Measurements from ENCODE around the gene RNH1.

Gene RNH1

DNA sequence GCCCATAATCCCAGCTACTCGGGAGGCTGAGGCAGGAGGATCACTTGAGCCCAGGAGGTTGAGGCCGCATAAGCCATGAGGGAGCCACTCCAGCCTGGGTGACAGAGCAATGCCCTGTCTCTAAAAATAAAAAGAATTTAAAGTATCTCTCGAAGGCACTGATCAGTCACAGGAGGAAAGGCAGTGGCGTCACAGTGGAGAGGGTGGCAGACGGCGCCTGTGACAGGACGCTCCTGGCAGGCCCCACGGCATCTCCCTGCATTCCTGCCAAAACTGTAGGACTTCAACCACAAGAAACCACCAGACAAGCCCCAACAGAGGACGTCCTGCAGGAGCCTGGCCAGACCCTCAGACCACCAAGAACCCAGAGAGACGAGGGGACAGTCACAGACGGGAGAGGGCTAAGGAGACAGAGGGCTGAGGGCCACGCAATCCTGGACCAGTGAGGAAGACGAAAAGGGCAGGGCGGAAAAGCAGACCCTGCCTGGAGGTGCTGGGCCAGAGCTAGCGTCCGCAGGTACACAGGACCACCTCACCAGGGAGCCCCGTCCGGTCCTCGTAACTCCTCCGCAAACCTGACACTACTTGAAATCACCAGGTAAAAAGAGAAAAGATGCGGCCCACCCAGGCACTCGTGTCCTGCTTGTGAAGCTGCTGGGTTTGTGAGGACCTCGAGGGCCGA is 5.9 kb downstream of the RNH1 start:
- H3K4me1 ChIP-seq (ENCODE audit: control insufficient read depth, insufficient read depth, low read length): peaks cover 29% of the 10 kb centered on the region
- peaks cover 53% of the 10 kb centered on the region for H3K36me3 ChIP-seq (ENCODE audit: control insufficient read depth, insufficient read depth, low read length, severe bottlenecking)
- H3K4me3 ChIP-seq (ENCODE audit: low read length): no peak overlapping the region
- no peak overlapping the region for H3K9ac ChIP-seq (ENCODE audit: low read length)
- H3K9me3 ChIP-seq (ENCODE audit: control insufficient read depth, low read length): no peaks in the 10 kb centered on the region
- DNase-seq (ENCODE audit: low read depth): no peak
- H3K27me3 ChIP-seq (replicated peaks; ENCODE audit: control insufficient read depth, insufficient read depth, low read length): no peaks in the 10 kb centered on the region

DNA sequence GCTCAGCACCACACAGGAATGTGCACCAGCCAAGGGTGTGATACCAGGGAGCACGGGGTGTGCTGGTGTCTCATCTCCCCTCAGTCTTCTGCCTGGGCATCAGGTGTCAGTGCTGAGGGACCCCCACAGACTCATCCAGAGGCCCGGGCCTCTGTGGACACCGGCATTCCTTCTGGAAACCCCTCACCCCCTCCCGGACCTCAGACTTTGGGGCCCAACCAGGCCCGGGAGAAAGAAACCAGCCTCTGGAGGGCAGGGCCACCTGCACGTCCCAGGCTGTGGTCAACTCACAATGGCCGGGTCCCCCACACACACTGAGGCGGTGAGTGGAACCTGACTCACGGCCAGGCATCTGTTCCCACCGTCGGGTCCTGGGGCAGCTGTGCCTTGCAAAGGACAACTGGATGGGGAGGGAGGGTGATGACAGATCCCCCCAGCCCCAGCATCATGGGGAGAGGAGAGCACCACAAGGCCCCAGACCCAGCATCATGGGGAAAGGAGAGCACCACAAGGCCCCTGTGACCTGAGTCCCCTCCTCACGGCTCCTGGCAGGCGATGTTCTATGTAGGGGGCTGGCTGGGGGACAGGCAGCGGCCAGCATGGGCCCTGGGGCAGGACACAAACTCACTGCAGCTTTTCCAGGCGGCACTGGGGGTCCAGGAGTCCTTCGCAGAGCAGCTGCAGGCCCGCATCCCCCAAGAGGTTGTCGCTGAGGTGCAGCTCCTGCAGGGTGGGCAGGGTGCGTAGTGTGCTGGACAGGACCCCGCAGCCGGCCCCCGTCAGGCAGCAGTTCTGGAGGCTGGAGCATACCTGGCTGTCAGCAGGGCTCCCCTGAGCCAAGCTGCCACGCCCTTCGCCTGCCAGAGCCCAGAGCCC is 7.6 kb downstream of the RNH1 start:
- Histone ChIP-seq H3K4me3 (ENCODE audit: low read length) (no peak overlapping the region), H3K9ac (ENCODE audit: low read length) (no peak overlapping the region), H3K9me3 (ENCODE audit: control insufficient read depth, low read length) (no peaks in the 10 kb centered on the region), H3K36me3 (ENCODE audit: control insufficient read depth, insufficient read depth, low read length, severe bottlenecking) (peaks cover 67% of the 10 kb centered on the region), H3K27me3 (replicated peaks; ENCODE audit: control insufficient read depth, insufficient read depth, low read length) (no peaks in the 10 kb centered on the region), H3K4me1 (ENCODE audit: control insufficient read depth, insufficient read depth, low read length) (peaks cover 17% of the 10 kb centered on the region)
- DNase-seq (ENCODE audit: low read depth): no peak

GRCh38 chr11:498297-499181 is 8.5 kb downstream of the RNH1 start:
- Histone ChIP-seq H3K4me3 (ENCODE audit: low read length) (no peak overlapping the region), H3K9ac (ENCODE audit: low read length) (no peak overlapping the region), H3K9me3 (ENCODE audit: control insufficient read depth, low read length) (no peaks in the 10 kb centered on the region), H3K36me3 (ENCODE audit: control insufficient read depth, insufficient read depth, low read length, severe bottlenecking) (peaks cover 74% of the 10 kb centered on the region), H3K27me3 (replicated peaks; ENCODE audit: control insufficient read depth, insufficient read depth, low read length) (no peaks in the 10 kb centered on the region), H3K4me1 (ENCODE audit: control insufficient read depth, insufficient read depth, low read length) (peaks cover 12% of the 10 kb centered on the region)
- DNase-seq (ENCODE audit: low read depth): no peak

DNA sequence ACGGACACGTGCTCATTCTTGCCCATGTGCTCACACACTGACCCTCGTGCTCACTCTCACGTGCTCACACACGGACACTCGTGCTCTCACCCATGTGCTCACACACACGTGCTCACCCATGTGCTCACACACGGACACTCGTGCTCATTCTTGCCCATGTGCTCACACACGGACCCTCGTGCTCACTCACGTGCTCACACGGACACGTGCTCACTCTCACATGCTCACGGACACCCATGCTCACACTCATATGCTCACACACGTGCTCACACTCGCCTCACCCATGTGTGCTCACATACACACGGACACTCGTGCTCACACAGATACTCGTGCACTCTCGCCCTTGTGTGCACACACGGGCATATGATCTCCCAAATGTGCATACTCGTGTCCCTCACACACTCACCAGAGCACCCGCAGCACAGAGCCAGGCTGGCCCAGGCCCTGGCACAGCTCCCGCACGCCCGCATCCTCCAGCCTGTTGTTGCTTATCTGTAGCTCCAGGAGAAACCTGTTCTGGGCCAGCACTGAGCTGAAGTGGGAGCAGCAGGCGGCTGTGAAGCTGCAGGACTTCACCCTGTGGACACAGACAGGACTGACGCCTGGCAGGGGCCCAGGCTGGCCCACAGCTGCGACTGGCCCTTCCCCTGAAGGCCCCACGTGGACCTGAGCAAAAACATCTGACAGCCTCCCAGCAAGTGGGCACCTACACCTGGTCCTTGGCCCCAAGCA is 9.3 kb downstream of the RNH1 start:
- DNase-seq (ENCODE audit: low read depth): no peak
- Histone ChIP-seq H3K9ac (ENCODE audit: low read length) (no peak overlapping the region), H3K4me3 (ENCODE audit: low read length) (no peak overlapping the region), H3K36me3 (ENCODE audit: control insufficient read depth, insufficient read depth, low read length, severe bottlenecking) (peaks cover 76% of the 10 kb centered on the region), H3K4me1 (ENCODE audit: control insufficient read depth, insufficient read depth, low read length) (peaks cover 7% of the 10 kb centered on the region), H3K27me3 (replicated peaks; ENCODE audit: control insufficient read depth, insufficient read depth, low read length) (no peaks in the 10 kb centered on the region), H3K9me3 (ENCODE audit: control insufficient read depth, low read length) (no peaks in the 10 kb centered on the region)

DNA sequence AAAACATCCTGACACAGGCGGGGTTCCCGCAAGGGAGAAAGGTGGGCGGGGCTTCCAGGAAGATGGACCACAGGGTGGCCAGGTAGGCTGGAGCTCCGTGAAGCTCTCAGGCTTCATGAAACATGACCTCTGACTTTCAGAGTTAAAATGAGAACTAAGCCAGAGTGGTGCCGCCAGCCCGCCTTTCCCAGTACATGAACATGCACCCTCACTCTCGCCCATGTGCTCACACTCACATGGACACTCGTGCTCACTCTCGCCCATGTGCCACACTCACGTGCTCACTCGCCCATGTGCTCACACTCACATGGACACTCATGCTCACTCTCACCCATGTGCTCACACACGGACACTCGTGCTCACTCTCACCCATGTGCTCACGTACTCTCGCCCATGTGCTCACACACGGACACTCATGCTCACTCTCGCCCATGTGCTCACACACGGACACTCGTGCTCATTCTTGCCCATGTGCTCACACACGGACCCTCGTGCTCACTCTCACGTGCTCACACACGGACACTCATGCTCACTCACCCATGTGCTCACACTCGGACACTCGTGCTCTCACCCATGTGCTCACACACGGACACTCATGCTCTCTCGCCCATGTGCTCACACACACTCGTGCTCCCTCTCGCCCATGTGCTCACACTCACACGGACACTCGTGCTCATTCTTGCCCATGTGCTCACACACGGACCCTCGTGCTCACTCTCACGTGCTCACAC is 10.0 kb downstream of the RNH1 start:
- no peaks in the 10 kb centered on the region for H3K27me3 ChIP-seq (replicated peaks; ENCODE audit: control insufficient read depth, insufficient read depth, low read length)
- H3K4me3 ChIP-seq (ENCODE audit: low read length): no peak overlapping the region
- H3K9ac ChIP-seq (ENCODE audit: low read length): no peak overlapping the region
- H3K36me3 ChIP-seq (ENCODE audit: control insufficient read depth, insufficient read depth, low read length, severe bottlenecking): peaks cover 76% of the 10 kb centered on the region
- no peaks in the 10 kb centered on the region for H3K4me1 ChIP-seq (ENCODE audit: control insufficient read depth, insufficient read depth, low read length)
- H3K9me3 ChIP-seq (ENCODE audit: control insufficient read depth, low read length): no peaks in the 10 kb centered on the region
- DNase-seq (ENCODE audit: low read depth): no peak

DNA sequence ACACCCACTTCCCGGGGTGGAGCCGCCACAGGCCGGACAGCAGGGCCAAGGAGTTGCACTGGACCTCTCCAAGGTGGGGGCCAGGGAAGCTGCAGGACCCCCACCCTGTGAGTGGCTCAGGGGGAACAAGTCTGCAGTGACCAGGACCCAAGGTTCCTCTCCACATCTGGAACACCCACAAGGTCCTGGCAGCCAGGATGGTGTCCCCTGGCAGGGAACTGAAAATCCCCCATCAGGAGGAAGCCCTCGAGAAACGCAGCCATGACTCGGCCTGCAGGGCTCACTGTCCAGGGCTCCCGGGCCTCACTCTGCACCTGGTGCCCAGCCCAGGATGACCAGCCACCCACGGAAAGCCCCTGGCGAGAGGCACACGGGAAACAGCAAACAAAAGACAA is 11.5 kb downstream of the RNH1 start:
- no peaks in the 10 kb centered on the region for H3K4me1 ChIP-seq (ENCODE audit: control insufficient read depth, insufficient read depth, low read length)
- DNase-seq (ENCODE audit: low read depth): no peak
- no peaks in the 10 kb centered on the region for H3K27me3 ChIP-seq (replicated peaks; ENCODE audit: control insufficient read depth, insufficient read depth, low read length)
- H3K9ac ChIP-seq (ENCODE audit: low read length): no peak overlapping the region
- H3K36me3 ChIP-seq (ENCODE audit: control insufficient read depth, insufficient read depth, low read length, severe bottlenecking): peaks cover 64% of the 10 kb centered on the region
- H3K4me3 ChIP-seq (ENCODE audit: low read length): no peak overlapping the region
- no peaks in the 10 kb centered on the region for H3K9me3 ChIP-seq (ENCODE audit: control insufficient read depth, low read length)

DNA sequence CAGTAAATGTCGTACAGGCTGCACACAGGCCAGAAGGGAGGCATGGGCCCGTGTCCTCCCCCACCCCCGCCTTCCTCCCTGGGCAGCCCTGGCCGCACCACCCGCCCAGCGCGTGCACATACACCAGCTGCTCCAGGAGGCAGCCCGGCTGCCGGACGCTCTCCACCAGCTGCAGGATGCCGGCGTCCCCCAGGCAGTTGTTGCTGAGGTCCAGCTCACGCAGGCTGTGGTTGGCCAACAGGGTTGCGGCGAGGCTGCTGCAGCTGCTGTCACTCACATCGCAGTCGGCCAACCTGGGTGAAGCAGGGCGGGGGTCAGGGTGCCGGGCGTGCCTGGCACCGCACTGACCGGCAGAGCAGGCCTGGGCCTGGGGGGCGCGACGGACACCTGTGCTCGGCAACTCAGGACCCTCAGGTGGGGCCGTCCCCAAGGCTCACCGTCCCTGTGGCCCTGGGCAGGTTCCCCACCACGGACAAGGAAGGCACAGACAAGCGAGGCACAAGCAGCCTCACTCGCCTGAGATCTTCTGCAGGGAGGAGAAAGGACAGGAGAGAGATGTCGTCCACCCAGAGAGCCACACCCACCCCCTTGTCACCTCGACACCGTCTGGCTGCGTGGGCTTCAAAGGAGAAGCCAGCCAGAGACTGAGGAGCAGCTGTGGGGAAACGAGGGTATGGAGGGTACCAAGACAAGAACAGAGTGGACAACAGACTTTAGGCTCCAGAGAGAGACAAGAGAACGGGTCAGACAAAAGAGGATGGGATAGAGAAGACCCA is 12.1 kb downstream of the RNH1 start:
- no peaks in the 10 kb centered on the region for H3K27me3 ChIP-seq (replicated peaks; ENCODE audit: control insufficient read depth, insufficient read depth, low read length)
- no peaks in the 10 kb centered on the region for H3K4me1 ChIP-seq (ENCODE audit: control insufficient read depth, insufficient read depth, low read length)
- no peak for DNase-seq (ENCODE audit: low read depth)
- H3K4me3 ChIP-seq (ENCODE audit: low read length): no peak overlapping the region
- peaks cover 60% of the 10 kb centered on the region for H3K36me3 ChIP-seq (ENCODE audit: control insufficient read depth, insufficient read depth, low read length, severe bottlenecking)
- H3K9ac ChIP-seq (ENCODE audit: low read length): no peak overlapping the region
- no peaks in the 10 kb centered on the region for H3K9me3 ChIP-seq (ENCODE audit: control insufficient read depth, low read length)

GRCh38 chr11:492427-493226 is 14.4 kb downstream of the RNH1 start:
- Histone ChIP-seq H3K4me1 (ENCODE audit: control insufficient read depth, insufficient read depth, low read length) (no peaks in the 10 kb centered on the region), H3K36me3 (ENCODE audit: control insufficient read depth, insufficient read depth, low read length, severe bottlenecking) (peaks cover 40% of the 10 kb centered on the region)
- DNase-seq (ENCODE audit: low read depth): no peak

GRCh38 chr11:491358-491757 is 15.7 kb downstream of the RNH1 start:
- no peak for DNase-seq (ENCODE audit: low read depth)
- no peaks in the 10 kb centered on the region for H3K4me1 ChIP-seq (ENCODE audit: control insufficient read depth, insufficient read depth, low read length)
- no peaks in the 10 kb centered on the region for H3K9me3 ChIP-seq (ENCODE audit: control insufficient read depth, low read length)
- H3K36me3 ChIP-seq (ENCODE audit: control insufficient read depth, insufficient read depth, low read length, severe bottlenecking): peaks cover 28% of the 10 kb centered on the region
- H3K27me3 ChIP-seq (replicated peaks; ENCODE audit: control insufficient read depth, insufficient read depth, low read length): no peaks in the 10 kb centered on the region
- no peak overlapping the region for H3K4me3 ChIP-seq (ENCODE audit: low read length)
- H3K9ac ChIP-seq (ENCODE audit: low read length): no peak overlapping the region

More at GRCh38 chr11:492427-493226, 14.4 kb downstream of the RNH1 start:
- H3K27me3 ChIP-seq (replicated peaks; ENCODE audit: control insufficient read depth, insufficient read depth, low read length): no peaks in the 10 kb centered on the region
- no peak overlapping the region for H3K9ac ChIP-seq (ENCODE audit: low read length)
- no peaks in the 10 kb centered on the region for H3K9me3 ChIP-seq (ENCODE audit: control insufficient read depth, low read length)
- no peak overlapping the region for H3K4me3 ChIP-seq (ENCODE audit: low read length)
